Ascending aorta (tissue), 2 donors: ENCODE data around the gene PCDH1. TPM values are rescaled to one million over a fixed set of nuclear protein-coding genes. Genes with fewer than 3 reads are reported as not detected.
A peak's percentile ranks its signal among the peaks of the same experiment; 100 is the strongest.
"Not testable (repeated sequence)": the region's sequence is repeated elsewhere in the genome, so short reads cannot be mapped to it uniquely, and the experiment has no call there.

Experiments used
- DNase-seq, 2 donors: peaks; one replicate each; pipeline ENCODE4 v3.0.0-alpha.2; 2019; ENCODE audit warnings: low spot score in 2 of 2
- H3K27ac ChIP-seq, 2 donors: fragments of 200-600 bp; sonication (generic); one replicate each; pipeline ENCODE4 v1.5.1; 2016 to 2017; ENCODE audit warnings: mild to moderate bottlenecking in 1 of 2
- H3K27me3 ChIP-seq: fragments of 200-600 bp; sonication (generic); one replicate; pipeline ENCODE4 v1.5.1; 2017
- H3K36me3 ChIP-seq, 2 donors: fragments of 200-600 bp; sonication (generic); one replicate each; pipeline ENCODE4 v1.5.1; 2016
- H3K4me1 ChIP-seq, 2 donors: fragments of 200-600 bp; sonication (generic); one replicate each; pipeline ENCODE4 v1.5.1; 2016 to 2017; ENCODE audit warnings: mild to moderate bottlenecking in 1 of 2
- H3K4me3 ChIP-seq, 2 donors: fragments of 200-600 bp; sonication (generic); one replicate each; pipeline ENCODE4 v1.5.1; 2016 to 2017; ENCODE audit warnings: mild to moderate bottlenecking in 1 of 2
- H3K9me3 ChIP-seq, 2 donors: fragments of 200-600 bp; sonication (generic); one replicate each; pipeline ENCODE4 v1.5.1; 2016
- CTCF ChIP-seq, 3 experiments: fragments of 200-600 bp in 2 of 3; fragments of 450-650 bp in 1 of 3; sonication (generic) in 2 of 3; IDR thresholded peaks; one replicate each; pipeline ENCODE4 v1.5.1; 2016 to 2019; ENCODE audit warnings: antibody characterized with exemption in 3 of 3, mild to moderate bottlenecking in 1 of 3, moderate library complexity in 1 of 3
- intact Hi-C: fragments of 100-400 bp; cut with DNase I; formaldehyde crosslinking; loops from one replicate; pipeline ENCODE4 v1.15.1; 2023
- total RNA-seq: library from RNA; depleted of rRNA; stranded (reverse); fragments of >200 nt; gene quantifications from one replicate; pipeline ENCODE4 v1.1.0, GENCODE V29; 2016

PCDH1 gene
- total RNA-seq, 1 donor from 2014 or later: 165 TPM

GRCh38 chr5:141824717-141825116 lies 53.5 kb downstream of the PCDH1 start:
- no peak for TF ChIP-seq CTCF (IDR thresholded peaks at IDR 0.05)
- Histone ChIP-seq H3K27ac (no peak overlapping the region), H3K9me3 (no peaks in the 10 kb centered on the region), H3K27me3 (no peaks in the 10 kb centered on the region), H3K4me3 (no peak overlapping the region), H3K4me1 (no peaks in the 10 kb centered on the region), H3K36me3 (no peaks in the 10 kb centered on the region)
- intact Hi-C loops: no loop called here
- DNase-seq: no peak

- H3K4me1 ChIP-seq: no peaks in the 10 kb centered on the region
- DNase-seq: no peak
- H3K36me3 ChIP-seq: no peaks in the 10 kb centered on the region
- intact Hi-C loops: no loop called here
- no peak overlapping the region for H3K4me3 ChIP-seq
- H3K27ac ChIP-seq: peak overlapping the region; percentile 14 to 42
- H3K9me3 ChIP-seq: no peaks in the 10 kb centered on the region
- TF ChIP-seq CTCF (IDR thresholded peaks at IDR 0.05): no peak
- H3K27me3 ChIP-seq: no peaks in the 10 kb centered on the region
Measured at GRCh38 chr5:141823056-141823455, 55.2 kb downstream of the PCDH1 start.

- Histone ChIP-seq H3K4me3 (no peak overlapping the region), H3K36me3 (no peaks in the 10 kb centered on the region), H3K27me3 (no peaks in the 10 kb centered on the region), H3K9me3 (no peaks in the 10 kb centered on the region), H3K4me1 (no peaks in the 10 kb centered on the region), H3K27ac (peak overlapping the region; percentile 14 to 42)
- DNase-seq: no peak
- TF ChIP-seq CTCF (IDR thresholded peaks at IDR 0.05): no peak
- intact Hi-C loops: no loop called here
Measured at GRCh38 chr5:141822144-141822543, 56.1 kb downstream of the PCDH1 start.

GRCh38 chr5:141821430-141821925 lies 56.7 kb downstream of the PCDH1 start:
- intact Hi-C loops: no loop called here
- no peaks in the 10 kb centered on the region for H3K4me1 ChIP-seq
- no peaks in the 10 kb centered on the region for H3K27me3 ChIP-seq
- DNase-seq: no peak
- peak overlapping the region; percentile 42 to 46 for H3K27ac ChIP-seq
- TF ChIP-seq CTCF (IDR thresholded peaks at IDR 0.05): no peak
- H3K9me3 ChIP-seq: no peaks in the 10 kb centered on the region
- H3K4me3 ChIP-seq: no peak overlapping the region
- H3K36me3 ChIP-seq: no peaks in the 10 kb centered on the region

- H3K27ac ChIP-seq, DNase-seq, H3K4me3 ChIP-seq, H3K27me3 ChIP-seq, H3K4me1 ChIP-seq, intact Hi-C loops, H3K9me3 ChIP-seq, H3K36me3 ChIP-seq: not testable (repeated sequence)
Measured at GRCh38 chr5:141820686-141821085, 57.5 kb downstream of the PCDH1 start.

- Histone ChIP-seq H3K36me3 (no peaks in the 10 kb centered on the region), H3K27me3 (no peaks in the 10 kb centered on the region), H3K4me1 (no peaks in the 10 kb centered on the region), H3K27ac (no peak overlapping the region), H3K9me3 (no peaks in the 10 kb centered on the region), H3K4me3 (no peak overlapping the region)
- no peak for DNase-seq
- TF ChIP-seq CTCF (IDR thresholded peaks at IDR 0.05): no peak
- intact Hi-C loops: no loop called here
Measured at GRCh38 chr5:141817631-141818030, 60.6 kb downstream of the PCDH1 start.
